ENCODE results near the gene RFLNA. TPM values are rescaled to one million over a fixed set of nuclear protein-coding genes. Genes with fewer than 3 reads are reported as not detected.
A peak's percentile ranks its signal among the peaks of the same experiment; 100 is the strongest.

Gene RFLNA
- total and polyA plus RNA-seq, 4 donors, result 12.7 to 35.5 (median 18.4) TPM

DNA sequence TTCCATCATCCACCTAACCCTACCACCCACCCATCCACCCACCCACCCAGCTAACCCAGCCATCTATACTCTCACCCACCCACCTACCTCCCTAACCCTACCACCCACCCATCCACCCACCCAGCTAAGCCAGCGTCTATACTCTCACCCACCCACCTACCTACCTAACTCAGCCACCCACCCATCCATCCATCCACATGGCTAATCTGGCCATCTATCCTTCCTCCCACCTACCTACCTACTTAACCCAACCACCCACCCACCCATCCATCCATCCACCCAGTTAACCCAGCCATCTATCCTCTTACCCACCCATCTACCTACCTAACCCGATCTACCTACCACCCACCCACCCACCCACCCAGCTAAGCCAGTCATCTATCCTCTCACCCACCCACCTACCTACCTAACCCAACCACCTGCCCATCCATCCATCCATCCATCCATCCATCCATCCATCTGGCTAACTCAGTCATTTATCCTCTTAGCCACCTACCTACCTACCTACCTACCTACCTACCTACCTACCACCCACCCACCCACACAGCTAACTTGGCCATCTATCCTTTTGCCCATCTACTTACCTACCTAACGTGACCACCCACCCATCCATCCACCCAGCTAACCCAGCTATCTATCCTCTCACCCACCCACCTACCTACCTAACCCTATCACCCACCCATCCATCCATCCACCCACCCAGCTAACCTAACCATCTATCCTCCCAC, 44.1 kb downstream of the RFLNA start:
- H3K36me3 ChIP-seq (ENCODE audit: control insufficient read depth, insufficient read depth, low read length), result peaks cover 96% of the 10 kb centered on the region
- no peak for DNase-seq (ENCODE audit: low read depth in 4 of 6, low spot score in 6 of 6)
- WGBS (ENCODE audit: insufficient coverage), result 95% methylated on average over 3 of the region's 3 CpGs

DNA sequence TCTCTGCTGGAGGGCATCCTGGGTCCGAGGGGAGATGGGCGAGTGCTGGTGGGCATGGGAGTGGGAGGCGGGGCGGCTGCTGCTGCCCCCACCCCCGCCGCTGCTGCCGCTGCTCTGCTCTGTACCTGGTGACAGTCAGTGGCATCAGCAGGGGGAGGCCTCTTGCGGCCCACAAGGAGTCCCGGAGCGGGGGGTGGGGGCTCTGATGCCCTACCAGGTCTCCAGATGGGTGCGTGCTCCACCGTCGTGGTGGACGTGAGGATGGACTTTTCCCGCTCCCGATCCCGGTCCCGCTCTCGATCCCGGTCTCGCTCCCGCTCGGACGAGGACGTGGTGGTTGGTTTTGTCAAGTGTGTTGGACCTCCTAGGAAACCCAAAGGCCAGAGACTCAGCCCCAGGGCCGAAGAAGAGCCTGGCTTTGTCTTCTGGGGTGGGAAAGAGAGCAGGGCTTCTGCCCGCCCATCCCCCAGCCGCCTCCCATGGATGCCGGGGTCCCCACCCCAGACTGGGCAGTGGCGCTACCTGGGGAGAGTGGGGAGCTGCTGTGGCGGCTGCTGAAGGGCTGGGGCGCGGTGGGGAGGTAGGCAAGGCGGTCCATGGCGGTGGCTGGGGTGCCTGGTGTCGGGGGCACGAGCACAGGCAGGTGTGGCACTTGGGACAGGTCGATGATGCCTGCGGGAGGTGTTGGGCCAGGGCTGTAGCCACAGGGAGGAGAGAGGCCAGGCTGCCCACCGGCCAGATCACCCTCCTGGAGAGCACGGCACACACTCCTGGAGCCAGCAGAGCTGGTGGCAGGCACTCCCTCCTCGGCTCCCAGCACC, 45.4 kb downstream of the RFLNA start:
- no peak for DNase-seq (ENCODE audit: low read depth in 4 of 6, low spot score in 6 of 6)
- 94% methylated on average over 37 of the region's 42 CpGs for whole genome bisulfite sequencing (ENCODE audit: insufficient coverage)
- peaks cover 16% of the 10 kb centered on the region for H3K4me1 ChIP-seq (ENCODE audit: control insufficient read depth, insufficient read depth, low read length)
- no peak overlapping the region for H3K27ac ChIP-seq (ENCODE audit: low read depth, low read length)
- H3K36me3 ChIP-seq (ENCODE audit: control insufficient read depth, insufficient read depth, low read length), result peaks cover 96% of the 10 kb centered on the region
- no peaks in the 10 kb centered on the region for H3K9me3 ChIP-seq (ENCODE audit: control insufficient read depth, insufficient read depth, low read length)
- no peaks in the 10 kb centered on the region for H3K27me3 ChIP-seq (ENCODE audit: control insufficient read depth, insufficient read depth, low read length)
- H3K4me3 ChIP-seq (ENCODE audit: low read depth, low read length), result no peak overlapping the region

More for the DNA sequence above, 44.1 kb downstream of the RFLNA start:
- Histone ChIP-seq H3K4me1 (ENCODE audit: control insufficient read depth, insufficient read depth, low read length) (peaks cover 18% of the 10 kb centered on the region), H3K27ac (ENCODE audit: low read depth, low read length) (no peak overlapping the region), H3K9me3 (ENCODE audit: control insufficient read depth, insufficient read depth, low read length) (no peaks in the 10 kb centered on the region), H3K4me3 (ENCODE audit: low read depth, low read length) (no peak overlapping the region), H3K27me3 (ENCODE audit: control insufficient read depth, insufficient read depth, low read length) (no peaks in the 10 kb centered on the region)

- Histone ChIP-seq H3K4me3 (ENCODE audit: low read depth, low read length) (no peak overlapping the region), H3K27ac (ENCODE audit: low read depth, low read length) (no peak overlapping the region), H3K36me3 (ENCODE audit: control insufficient read depth, insufficient read depth, low read length) (peaks cover 96% of the 10 kb centered on the region), H3K9me3 (ENCODE audit: control insufficient read depth, insufficient read depth, low read length) (no peaks in the 10 kb centered on the region), H3K27me3 (ENCODE audit: control insufficient read depth, insufficient read depth, low read length) (no peaks in the 10 kb centered on the region), H3K4me1 (ENCODE audit: control insufficient read depth, insufficient read depth, low read length) (peaks cover 10% of the 10 kb centered on the region)
- 98% methylated on average over 17 of the region's 27 CpGs for WGBS (ENCODE audit: insufficient coverage)
- DNase-seq (ENCODE audit: low read depth in 4 of 6, low spot score in 6 of 6), result no peak
These were observed 46.8 kb downstream of the RFLNA start for GRCh38 chr12:124341645-124342069.

DNA sequence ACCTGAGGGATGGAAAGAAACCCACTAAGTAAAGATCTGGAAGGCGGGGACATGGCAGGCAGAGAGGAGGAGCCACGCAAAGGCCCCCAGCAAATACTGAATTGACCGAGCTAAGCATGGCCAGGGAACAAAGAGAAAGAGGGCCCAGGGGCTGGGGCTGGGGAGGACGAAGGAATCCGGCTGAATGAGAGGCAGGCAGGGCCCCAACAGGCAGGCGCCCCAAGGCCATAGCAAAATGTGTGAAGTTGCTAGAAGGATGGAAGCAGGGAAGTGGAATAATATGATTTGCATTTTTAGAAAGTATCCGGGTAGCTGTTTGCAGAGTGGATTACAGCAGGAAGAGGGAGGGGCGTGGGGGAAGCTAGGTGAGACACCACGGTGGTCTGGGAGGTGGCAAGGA, 49.1 kb downstream of the RFLNA start:
- H3K4me1 ChIP-seq (ENCODE audit: control insufficient read depth, insufficient read depth, low read length), result peaks cover 7% of the 10 kb centered on the region
- no peak overlapping the region for H3K4me3 ChIP-seq (ENCODE audit: low read depth, low read length)
- 72% methylated on average over 9 of the region's 9 CpGs for WGBS (ENCODE audit: insufficient coverage)
- no peak for DNase-seq (ENCODE audit: low read depth in 4 of 6, low spot score in 6 of 6)
- H3K27me3 ChIP-seq (ENCODE audit: control insufficient read depth, insufficient read depth, low read length), result no peaks in the 10 kb centered on the region
- H3K36me3 ChIP-seq (ENCODE audit: control insufficient read depth, insufficient read depth, low read length), result peaks cover 98% of the 10 kb centered on the region
- H3K9me3 ChIP-seq (ENCODE audit: control insufficient read depth, insufficient read depth, low read length), result no peaks in the 10 kb centered on the region
- no peak overlapping the region for H3K27ac ChIP-seq (ENCODE audit: low read depth, low read length)

DNA sequence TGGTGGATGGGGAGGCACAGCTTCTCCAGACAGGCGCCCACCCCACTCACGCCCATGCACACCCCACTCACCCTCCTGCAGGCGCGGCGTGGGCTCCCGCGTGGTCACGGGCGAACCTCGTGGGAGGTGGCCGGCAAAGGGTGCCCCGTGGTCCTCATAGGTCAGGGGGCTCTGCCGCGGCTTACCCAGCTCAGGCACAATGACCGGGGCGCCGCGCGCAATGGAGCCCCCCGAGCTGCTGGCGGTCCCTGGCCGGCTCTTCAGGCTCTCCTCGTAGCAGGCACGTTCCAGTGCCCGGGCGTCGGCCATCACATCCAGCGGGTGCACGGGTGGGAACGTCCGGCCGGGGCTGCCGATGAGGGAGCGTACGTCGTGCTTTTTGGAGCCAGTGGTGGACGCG, 49.6 kb downstream of the RFLNA start:
- H3K36me3 ChIP-seq (ENCODE audit: control insufficient read depth, insufficient read depth, low read length), result peaks cover 99% of the 10 kb centered on the region

DNA sequence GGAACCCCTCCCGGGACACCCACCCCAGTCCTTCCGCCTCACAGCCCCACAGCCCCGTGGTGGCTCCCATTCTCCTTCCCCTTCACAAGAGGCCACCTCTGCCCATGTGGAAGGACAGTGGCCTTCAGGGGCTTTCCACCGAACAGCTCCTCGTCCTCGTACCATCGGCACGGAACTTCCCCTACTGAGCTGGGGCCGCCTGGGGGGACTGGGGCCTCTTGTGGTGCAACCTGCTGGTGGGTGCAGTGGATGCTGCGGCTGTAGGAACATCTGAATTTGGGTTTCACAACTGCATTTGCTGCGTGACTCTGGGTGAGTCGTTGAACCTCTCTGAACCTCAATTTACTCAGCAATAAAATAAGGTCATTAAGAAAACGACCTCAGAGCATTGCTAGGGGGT, 50.9 kb downstream of the RFLNA start:
- DNase-seq (ENCODE audit: low read depth in 4 of 6, low spot score in 6 of 6), result no peak
- Histone ChIP-seq H3K4me3 (ENCODE audit: low read depth, low read length) (no peak overlapping the region), H3K4me1 (ENCODE audit: control insufficient read depth, insufficient read depth, low read length) (peaks cover 14% of the 10 kb centered on the region), H3K27me3 (ENCODE audit: control insufficient read depth, insufficient read depth, low read length) (no peaks in the 10 kb centered on the region), H3K9me3 (ENCODE audit: control insufficient read depth, insufficient read depth, low read length) (no peaks in the 10 kb centered on the region), H3K27ac (ENCODE audit: low read depth, low read length) (no peak overlapping the region), H3K36me3 (ENCODE audit: control insufficient read depth, insufficient read depth, low read length) (peaks cover 99% of the 10 kb centered on the region)
- 84% methylated on average over 6 of the region's 13 CpGs for WGBS (ENCODE audit: insufficient coverage)

More for the DNA sequence above, 49.6 kb downstream of the RFLNA start:
- WGBS (ENCODE audit: insufficient coverage), result 94% methylated on average over 36 of the region's 38 CpGs
- DNase-seq (ENCODE audit: low read depth in 4 of 6, low spot score in 6 of 6), result no peak
- Histone ChIP-seq H3K4me3 (ENCODE audit: low read depth, low read length) (no peak overlapping the region), H3K9me3 (ENCODE audit: control insufficient read depth, insufficient read depth, low read length) (no peaks in the 10 kb centered on the region), H3K4me1 (ENCODE audit: control insufficient read depth, insufficient read depth, low read length) (peaks cover 8% of the 10 kb centered on the region), H3K27me3 (ENCODE audit: control insufficient read depth, insufficient read depth, low read length) (no peaks in the 10 kb centered on the region), H3K27ac (ENCODE audit: low read depth, low read length) (no peak overlapping the region)

- no peaks in the 10 kb centered on the region for H3K9me3 ChIP-seq (ENCODE audit: control insufficient read depth, insufficient read depth, low read length)
- H3K27me3 ChIP-seq (ENCODE audit: control insufficient read depth, insufficient read depth, low read length), result no peaks in the 10 kb centered on the region
- H3K4me3 ChIP-seq (ENCODE audit: low read depth, low read length), result no peak overlapping the region
- no peak overlapping the region for H3K27ac ChIP-seq (ENCODE audit: low read depth, low read length)
- peaks cover 14% of the 10 kb centered on the region for H3K4me1 ChIP-seq (ENCODE audit: control insufficient read depth, insufficient read depth, low read length)
- DNase-seq (ENCODE audit: low read depth in 4 of 6, low spot score in 6 of 6), result no peak
- H3K36me3 ChIP-seq (ENCODE audit: control insufficient read depth, insufficient read depth, low read length), result peaks cover 99% of the 10 kb centered on the region
- 95% methylated on average over 36 of the region's 38 CpGs for WGBS (ENCODE audit: insufficient coverage)
These were observed 51.7 kb downstream of the RFLNA start for GRCh38 chr12:124346425-124347168.

DNA sequence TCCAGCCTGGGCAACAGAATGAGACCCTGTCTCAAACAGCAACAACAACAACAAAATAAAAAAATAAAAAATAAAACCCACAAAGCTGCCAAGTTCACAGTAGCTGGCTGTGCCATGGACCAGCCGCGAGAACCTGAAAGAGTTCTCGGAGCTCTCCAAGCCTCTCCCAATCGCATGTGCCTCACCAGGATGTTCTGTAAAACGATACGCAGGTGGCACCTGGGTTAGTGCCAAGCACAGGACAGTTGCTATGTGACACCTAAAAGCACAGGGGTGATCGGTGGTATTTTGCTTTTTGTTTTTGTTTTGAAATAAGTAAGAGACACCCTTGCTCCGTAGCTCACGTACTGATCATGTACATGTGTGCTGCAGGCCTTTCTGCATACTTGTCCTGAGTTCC, 52.4 kb downstream of the RFLNA start:
- no peak for DNase-seq (ENCODE audit: low read depth in 4 of 6, low spot score in 6 of 6)
- H3K36me3 ChIP-seq (ENCODE audit: control insufficient read depth, insufficient read depth, low read length), result peaks cover 99% of the 10 kb centered on the region
- H3K9me3 ChIP-seq (ENCODE audit: control insufficient read depth, insufficient read depth, low read length), result no peaks in the 10 kb centered on the region
- WGBS (ENCODE audit: insufficient coverage), result 91% methylated on average over 9 of the region's 9 CpGs
- no peaks in the 10 kb centered on the region for H3K27me3 ChIP-seq (ENCODE audit: control insufficient read depth, insufficient read depth, low read length)
- H3K4me3 ChIP-seq (ENCODE audit: low read depth, low read length), result no peak overlapping the region
- H3K27ac ChIP-seq (ENCODE audit: low read depth, low read length), result no peak overlapping the region
- H3K4me1 ChIP-seq (ENCODE audit: control insufficient read depth, insufficient read depth, low read length), result peaks cover 14% of the 10 kb centered on the region

DNA sequence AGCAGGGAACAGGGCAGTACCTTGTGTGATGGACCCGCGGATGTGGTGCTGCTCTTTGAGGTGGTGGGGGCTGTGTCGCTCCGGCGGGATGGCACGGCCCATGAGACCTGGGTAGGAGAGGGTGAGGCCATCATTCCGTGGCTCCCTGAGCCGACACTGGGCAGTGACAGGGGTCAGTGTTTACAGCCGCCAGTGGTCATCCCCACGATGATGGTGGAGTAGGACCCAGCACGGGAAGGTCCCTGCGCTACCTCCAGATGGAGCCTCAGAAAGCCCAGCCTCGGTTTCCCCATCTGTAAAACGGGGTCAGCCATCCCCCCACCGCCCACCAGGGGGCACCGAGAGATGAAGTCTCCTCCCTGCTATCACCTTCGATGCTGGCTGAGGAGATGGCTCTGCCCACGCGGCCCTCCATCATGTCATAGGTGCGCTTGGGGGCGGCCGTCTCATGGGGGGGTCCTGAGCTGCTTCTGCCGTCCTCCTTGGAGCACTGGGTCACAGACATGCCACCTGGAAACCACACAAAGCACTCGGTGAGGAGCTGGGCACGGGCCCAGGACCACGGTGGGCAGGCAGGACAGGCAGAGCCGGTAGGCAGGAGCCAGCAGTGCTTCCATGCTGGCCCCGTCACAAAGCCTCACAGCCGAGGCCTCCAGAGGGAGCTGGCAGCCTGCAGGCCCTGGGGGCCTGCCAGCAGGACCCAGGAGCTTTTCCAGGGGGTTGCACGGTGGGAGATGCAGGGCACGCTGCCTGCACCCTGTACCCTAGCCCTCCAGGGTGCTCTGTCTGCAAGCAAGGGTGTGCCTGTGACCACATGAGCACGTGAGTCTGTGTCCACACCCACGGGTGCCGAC, 53.1 kb downstream of the RFLNA start:
- no peaks in the 10 kb centered on the region for H3K9me3 ChIP-seq (ENCODE audit: control insufficient read depth, insufficient read depth, low read length)

More for the DNA sequence above, 53.1 kb downstream of the RFLNA start:
- peaks cover 99% of the 10 kb centered on the region for H3K36me3 ChIP-seq (ENCODE audit: control insufficient read depth, insufficient read depth, low read length)
- no peak overlapping the region for H3K4me3 ChIP-seq (ENCODE audit: low read depth, low read length)
- no peaks in the 10 kb centered on the region for H3K27me3 ChIP-seq (ENCODE audit: control insufficient read depth, insufficient read depth, low read length)
- peaks cover 18% of the 10 kb centered on the region for H3K4me1 ChIP-seq (ENCODE audit: control insufficient read depth, insufficient read depth, low read length)
- 81% methylated on average over 33 of the region's 34 CpGs for WGBS (ENCODE audit: insufficient coverage)
- H3K27ac ChIP-seq (ENCODE audit: low read depth, low read length), result no peak overlapping the region
- peak in 1 of 6 donors; percentile 52 for DNase-seq (ENCODE audit: low read depth in 4 of 6, low spot score in 6 of 6)
